GM18868 (cell line): ENCODE data around the gene DCHS1.

Experiments used
- ATAC-seq: cut with Tn5 transposase; IDR thresholded peaks from one replicate; pipeline ENCODE4 v1.9.1; 2021; ENCODE audit warnings: mild to moderate bottlenecking, moderate library complexity; ENCODE audit not compliant: unreplicated experiment

DCHS1 gene

GRCh38 chr11:6615046-6615445 is 40.6 kb downstream of the DCHS1 start:
- ATAC-seq = no peak

- ATAC-seq = no peak
Observed at GRCh38 chr11:6614446-6614845, 41.2 kb downstream of the DCHS1 start.

GRCh38 chr11:6613496-6613895 is 42.1 kb downstream of the DCHS1 start:
- no peak for ATAC-seq

DNA sequence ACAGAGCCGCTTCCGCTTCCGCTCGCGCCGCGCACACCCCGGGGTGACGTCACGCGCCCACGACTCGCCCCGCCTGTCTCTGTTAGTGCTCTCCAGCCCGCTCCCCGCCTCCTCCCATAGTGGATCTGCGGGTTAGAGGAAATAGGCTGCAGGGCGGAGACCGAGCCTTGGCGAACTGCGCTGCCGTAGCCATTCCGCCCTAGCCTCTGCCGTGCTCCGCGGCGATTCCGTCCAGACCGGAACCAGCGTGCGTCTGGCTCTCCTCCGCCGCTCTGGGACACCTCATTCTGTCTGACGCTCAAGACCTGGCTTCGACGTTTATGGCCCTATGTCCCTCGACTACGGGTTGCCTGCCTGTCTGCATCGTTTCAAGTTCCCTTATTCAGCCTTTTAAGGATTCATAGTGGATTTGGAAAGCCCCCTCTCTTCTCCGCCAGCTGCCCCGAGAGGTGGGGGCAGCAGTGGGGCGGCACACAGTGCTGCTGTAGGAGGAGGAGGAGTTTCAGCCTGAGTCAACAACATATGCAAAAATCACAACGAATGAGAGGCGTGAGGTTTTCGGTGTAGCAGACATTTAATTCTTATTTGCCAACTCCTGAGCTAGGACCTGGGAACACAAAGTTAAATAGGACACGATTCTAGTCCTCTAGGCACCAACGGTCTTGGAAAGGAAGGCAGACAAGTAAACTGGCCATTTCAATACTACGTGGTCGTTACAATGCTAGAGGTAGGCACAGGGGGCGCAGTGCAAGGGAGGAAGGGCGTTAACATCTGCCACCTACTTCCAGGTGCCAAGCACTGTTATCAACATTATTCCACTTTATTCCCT is 43.2 kb downstream of the DCHS1 start, which contains the start of gene TAF10:
TAF10 (minus strand) TSS at position 4 of the 829 bp plus-strand sequence. CDS start 27 bp downstream, outside the sequence.
- ATAC-seq = peak; percentile 91

DNA sequence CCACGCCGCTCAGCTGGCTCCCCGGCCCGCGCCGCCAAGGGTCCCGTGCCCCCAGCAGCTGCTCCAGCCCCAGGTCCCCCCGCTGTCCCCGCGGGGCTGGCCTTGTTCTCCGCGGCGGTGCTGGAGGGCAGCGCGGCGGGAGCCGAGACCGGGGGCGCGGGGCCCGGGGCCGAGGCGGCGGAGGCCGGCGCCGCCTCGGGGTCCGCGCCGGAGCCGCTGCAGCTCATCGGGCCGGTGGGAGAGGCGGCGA is 43.7 kb downstream of the DCHS1 start:
- ATAC-seq = peak; percentile 9

- ATAC-seq = no peak
Observed at GRCh38 chr11:6611092-6611962, 44.3 kb downstream of the DCHS1 start.

DNA sequence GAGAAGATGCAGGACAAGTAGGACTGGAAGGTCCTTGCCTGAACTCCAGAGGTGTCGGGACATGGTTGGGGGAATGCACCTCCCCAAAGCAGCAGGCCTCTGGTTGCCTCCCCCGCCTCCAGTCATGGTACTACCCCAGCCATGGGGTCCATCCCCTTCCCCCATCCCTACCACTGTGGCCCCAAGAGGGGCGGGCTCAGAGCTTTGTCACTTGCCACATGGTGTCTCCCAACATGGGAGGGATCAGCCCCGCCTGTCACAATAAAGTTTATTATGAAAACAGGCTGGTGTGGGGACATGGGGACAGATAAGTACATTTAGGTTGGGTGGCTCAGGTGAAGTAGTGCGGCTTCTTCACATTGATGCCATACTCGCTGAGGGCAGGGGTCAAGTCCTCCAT is 45.0 kb downstream of the DCHS1 start:
- ATAC-seq = no peak

DNA sequence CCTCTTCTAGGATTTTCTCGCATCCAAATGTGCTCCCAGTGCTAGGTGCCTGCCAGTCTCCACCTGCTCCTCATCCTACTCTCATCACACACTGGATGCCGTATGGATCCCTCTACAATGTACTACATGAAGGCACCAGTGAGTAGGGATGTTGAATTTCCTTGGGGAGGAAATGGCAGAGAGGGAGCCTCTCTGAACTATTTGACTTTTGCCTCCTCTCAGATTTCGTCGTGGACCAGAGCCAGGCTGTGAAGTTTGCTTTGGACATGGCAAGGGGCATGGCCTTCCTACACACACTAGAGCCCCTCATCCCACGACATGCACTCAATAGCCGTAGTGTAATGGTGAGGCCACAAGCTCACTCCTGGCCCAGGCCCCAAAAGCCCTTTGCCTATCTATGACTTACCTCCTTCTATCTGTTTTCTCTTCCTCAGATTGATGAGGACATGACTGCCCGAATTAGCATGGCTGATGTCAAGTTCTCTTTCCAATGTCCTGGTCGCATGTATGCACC is 46.0 kb downstream of the DCHS1 start:
- ATAC-seq = no peak

DNA sequence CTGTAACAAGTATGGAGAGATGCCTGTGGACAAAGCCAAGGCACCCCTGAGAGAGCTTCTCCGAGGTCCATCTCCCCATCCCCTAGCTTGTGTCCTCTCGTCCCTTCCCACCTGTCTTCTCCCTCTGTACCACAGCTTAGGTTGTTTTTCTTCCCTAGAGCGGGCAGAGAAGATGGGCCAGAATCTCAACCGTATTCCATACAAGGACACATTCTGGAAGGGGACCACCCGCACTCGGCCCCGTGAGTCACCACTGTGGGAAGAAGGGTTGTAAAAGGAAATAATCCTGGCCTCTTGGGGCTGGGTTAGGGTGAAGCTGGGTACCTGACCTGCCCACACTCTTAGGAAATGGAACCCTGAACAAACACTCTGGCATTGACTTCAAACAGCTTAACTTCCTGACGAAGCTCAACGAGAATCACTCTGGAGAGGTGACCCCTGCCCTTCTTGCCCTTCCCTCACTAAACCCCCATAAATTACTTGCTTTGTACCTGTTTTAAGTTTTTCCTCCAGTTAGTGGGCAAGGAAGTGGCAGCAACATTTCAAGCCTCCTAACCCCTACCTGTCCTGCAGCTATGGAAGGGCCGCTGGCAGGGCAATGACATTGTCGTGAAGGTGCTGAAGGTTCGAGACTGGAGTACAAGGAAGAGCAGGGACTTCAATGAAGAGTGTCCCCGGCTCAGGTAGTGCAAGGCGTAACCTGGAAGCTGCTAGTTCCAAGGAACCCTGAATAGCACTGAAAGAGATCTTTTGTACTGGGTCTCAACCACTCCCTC is 46.7 kb downstream of the DCHS1 start:
- ATAC-seq = no peak

GRCh38 chr11:6608011-6608410 is 47.6 kb downstream of the DCHS1 start:
- ATAC-seq = no peak

GRCh38 chr11:6607190-6607795 is 48.3 kb downstream of the DCHS1 start:
- ATAC-seq = no peak

DNA sequence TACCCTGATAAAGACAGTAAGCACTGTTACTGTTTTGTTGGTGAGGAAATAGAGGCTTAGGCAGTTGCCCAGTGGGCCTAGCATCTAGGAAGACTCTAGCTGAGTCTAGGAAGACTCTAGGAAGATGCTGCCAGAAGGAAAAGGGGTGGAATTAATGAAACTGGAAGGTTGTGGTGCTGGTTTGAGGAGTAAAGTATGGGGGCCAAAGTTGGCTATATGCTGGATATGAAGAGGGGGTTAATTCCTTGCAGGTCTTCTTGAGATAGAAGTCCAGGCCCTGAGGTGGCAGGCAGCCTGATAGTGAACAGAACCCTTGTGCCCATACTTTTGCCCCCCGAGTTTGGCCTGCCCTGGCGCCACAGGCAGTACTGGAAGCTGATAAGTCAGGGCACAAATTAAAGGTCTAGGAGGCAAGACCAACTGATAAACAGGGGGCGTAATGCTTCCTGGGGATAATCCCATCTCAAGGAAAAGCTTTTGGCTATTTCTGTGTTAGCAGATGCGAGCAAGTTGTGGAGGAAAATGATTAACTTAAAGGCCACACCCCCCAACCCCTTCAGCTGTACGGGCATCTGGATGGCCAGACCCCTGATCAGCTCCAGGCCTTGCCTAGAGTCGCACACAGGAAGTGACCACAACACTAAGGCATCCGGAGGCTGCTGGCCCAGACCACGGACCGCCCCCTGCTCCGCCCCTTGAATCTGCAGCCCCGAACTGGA is 49.0 kb downstream of the DCHS1 start:
- peak; percentile 34 for ATAC-seq

DNA sequence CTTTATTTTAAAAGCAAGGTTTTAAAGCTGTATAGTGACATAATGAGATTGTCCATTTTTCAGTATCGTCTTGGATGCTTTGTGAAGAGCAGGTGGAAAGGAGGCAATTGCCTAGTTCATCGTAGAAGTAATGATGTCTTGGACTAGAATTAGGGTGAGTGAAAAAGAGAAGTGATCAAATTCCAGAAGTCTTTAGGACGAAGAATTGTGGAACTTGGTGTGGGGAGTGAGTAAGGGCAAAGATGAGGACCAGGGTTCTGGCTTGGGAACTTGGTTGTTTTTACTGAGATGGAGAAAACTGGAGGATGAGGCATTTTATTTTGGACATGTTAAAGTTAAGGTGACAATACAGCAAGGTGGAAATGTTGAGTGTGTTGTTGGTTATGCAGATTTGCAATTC is 50.8 kb downstream of the DCHS1 start:
- ATAC-seq = no peak

DNA sequence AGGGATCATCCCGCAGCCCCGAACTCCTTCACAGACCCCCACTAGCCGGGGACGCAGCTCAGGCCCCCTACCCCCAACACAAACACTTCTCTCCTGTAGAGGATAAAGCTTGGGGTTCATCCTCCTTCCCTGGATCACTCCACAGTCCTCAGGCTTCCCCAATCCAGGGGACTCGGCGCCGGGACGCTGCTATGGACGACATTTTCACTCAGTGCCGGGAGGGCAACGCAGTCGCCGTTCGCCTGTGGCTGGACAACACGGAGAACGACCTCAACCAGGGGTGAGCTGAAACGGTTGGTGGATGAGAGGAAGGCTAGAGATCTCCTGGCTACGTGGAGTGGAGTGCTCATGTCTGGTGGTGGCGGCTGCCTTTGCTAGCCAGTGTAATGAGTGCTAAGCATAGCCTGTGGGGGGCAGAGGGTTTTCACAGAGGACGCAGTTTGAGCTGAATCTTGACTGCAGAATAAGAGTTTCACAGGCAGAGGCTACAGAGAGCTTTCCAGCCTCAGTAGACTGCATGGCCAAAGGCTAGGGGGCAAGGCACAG is 51.5 kb downstream of the DCHS1 start:
- ATAC-seq = peak; percentile 44

GRCh38 chr11:6603287-6604080 is 52.1 kb downstream of the DCHS1 start, which contains the start of the genes ILK and RRP8:
Gene ILK, plus strand, starts transcription at chr11:6603774. Its CDS starts 498 bp downstream, at chr11:6604272.
Gene RRP8, minus strand, starts transcription at chr11:6603616. Its CDS starts 114 bp downstream, at chr11:6603502.
- peak; percentile 78 for ATAC-seq

DNA sequence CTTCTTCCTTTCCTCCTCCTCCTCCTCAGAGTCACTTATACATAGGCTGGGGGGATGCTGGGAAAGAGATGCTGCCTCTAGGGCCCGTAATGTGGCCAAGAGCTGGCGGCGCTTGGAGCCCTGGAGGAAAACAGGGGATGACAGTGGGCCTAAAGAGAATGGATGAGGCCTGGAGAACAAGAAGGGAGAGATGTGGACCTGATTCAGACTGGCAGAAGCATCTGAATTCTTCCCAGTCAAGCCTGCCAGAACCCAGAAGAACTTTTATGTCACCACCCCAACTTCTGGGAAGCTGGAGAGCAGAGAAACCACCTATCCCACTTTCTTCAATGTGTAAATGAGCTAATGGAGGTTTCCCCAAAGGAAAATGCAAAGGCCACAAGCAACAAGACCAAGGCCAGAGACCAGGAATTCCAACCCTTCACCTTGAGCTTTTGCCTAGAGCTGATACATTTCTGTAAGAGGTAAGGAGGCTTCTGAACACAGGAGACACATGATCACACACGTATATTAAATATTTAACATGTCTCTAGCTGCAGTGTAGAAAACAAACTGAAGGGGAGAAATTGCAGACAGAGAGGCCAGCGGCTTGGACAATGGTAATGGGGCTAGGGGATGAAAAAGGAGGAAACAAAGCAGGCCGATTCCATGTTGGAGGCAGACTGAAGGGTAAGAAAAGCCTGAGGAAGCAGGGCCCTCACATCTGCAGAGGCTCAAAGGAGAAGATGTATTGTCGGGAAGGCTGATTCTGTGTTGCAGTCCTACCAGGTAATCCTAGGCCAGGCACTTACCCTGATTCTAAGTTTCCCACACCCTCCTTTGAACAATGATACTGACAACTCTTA is 53.3 kb downstream of the DCHS1 start:
- no peak for ATAC-seq

DNA sequence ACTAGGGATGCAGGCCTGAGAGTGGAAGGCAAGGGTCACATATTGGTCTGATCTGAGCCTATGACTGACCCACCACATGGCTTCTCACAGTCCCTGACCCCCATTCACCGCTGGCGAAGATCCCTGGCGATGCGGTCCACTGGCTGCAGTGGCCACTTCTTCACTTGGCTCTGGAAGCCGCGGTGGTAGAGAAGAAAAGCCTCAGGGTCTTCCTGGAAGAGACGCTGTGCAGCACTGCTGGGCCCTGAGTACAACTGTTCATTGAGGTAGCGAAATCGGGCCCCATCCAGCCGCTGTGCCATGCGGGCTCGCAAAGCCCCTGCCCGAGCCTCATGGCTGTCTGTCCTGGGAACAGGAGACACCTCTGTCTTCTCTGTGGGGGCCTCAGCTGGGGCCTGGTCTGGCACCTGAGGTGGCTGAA is 54.6 kb downstream of the DCHS1 start:
- ATAC-seq = no peak

GRCh38 chr11:6599881-6600390 is 55.7 kb downstream of the DCHS1 start:
- no peak for ATAC-seq
